ENCODE results near the gene F7. TPM values are rescaled to one million over a fixed set of nuclear protein-coding genes. Genes with fewer than 3 reads are reported as not detected.

Gene F7
- total RNA-seq, 1 experiment from 2014 or later, result 0.26 TPM

GRCh38 chr13:113119166-113119821, 13.7 kb downstream of the F7 start:
- POLR2A ChIA-PET, result no interaction called here
- CTCF ChIA-PET, result interaction anchor here (0.7 to 1.2 kb wide), 2 partner anchors 29 to 90 kb away, joined by 3 read pairs; no protein-coding TSS in a partner anchor
- no peak for DNase-seq (ENCODE audit: low spot score)
- Mint-ChIP-seq H3K27ac (no peak overlapping the region), H3K27me3 (ENCODE audit: low read depth) (peaks cover 3% of the 10 kb centered on the region), H3K9me3 (peaks cover 3% of the 10 kb centered on the region), H3K36me3 (0 out of 2 replicates have a peak, but pooled peaks cover 2% of the 10 kb centered on the region), H3K4me3 (no peak overlapping the region), H3K4me1 (peaks cover 9% of the 10 kb centered on the region)
- TF ChIP-seq FOXP4 (CRISPR knock-in tag; IDR thresholded peaks at IDR 0.05), result no peak
- TF ChIP-seq E2F5 (CRISPR knock-in tag; IDR thresholded peaks at IDR 0.05), result no peak
- TF ChIP-seq AFF4 (CRISPR knock-in tag; IDR thresholded peaks at IDR 0.05; ENCODE audit: borderline replicate concordance), result no peak
- TF ChIP-seq ZNF263 (CRISPR knock-in tag; IDR thresholded peaks at IDR 0.05; ENCODE audit: low read depth), result no peak
- TF ChIP-seq ARID4B (CRISPR knock-in tag; IDR thresholded peaks at IDR 0.05; ENCODE audit: borderline replicate concordance), result no peak
- no peak for TF ChIP-seq NFE2L1 (CRISPR knock-in tag; IDR thresholded peaks at IDR 0.05)
- no peak for TF ChIP-seq ZNF121 (CRISPR knock-in tag; IDR thresholded peaks at IDR 0.05)
- no peak for TF ChIP-seq ZNF532 (CRISPR knock-in tag; IDR thresholded peaks at IDR 0.05; ENCODE audit: borderline replicate concordance)
- no peak for TF ChIP-seq ZNF138 (CRISPR knock-in tag; conservative IDR thresholded peaks at IDR 0.05)
- TF ChIP-seq HMGXB4 (CRISPR knock-in tag; IDR thresholded peaks at IDR 0.05), result no peak
- no peak for TF ChIP-seq OVOL2 (CRISPR knock-in tag; IDR thresholded peaks at IDR 0.05; ENCODE audit: borderline replicate concordance)
- TF ChIP-seq GABPB1 (CRISPR knock-in tag; IDR thresholded peaks at IDR 0.05), result no peak
- no peak for TF ChIP-seq MYBL2 (CRISPR knock-in tag; IDR thresholded peaks at IDR 0.05)
- TF ChIP-seq FOXP1 (CRISPR knock-in tag; IDR thresholded peaks at IDR 0.05; ENCODE audit: borderline replicate concordance), result no peak
- TF ChIP-seq ZNF512 (CRISPR knock-in tag; IDR thresholded peaks at IDR 0.05; ENCODE audit: borderline replicate concordance), result no peak
- TF ChIP-seq CREB1 (CRISPR knock-in tag; IDR thresholded peaks at IDR 0.05), result no peak
- TF ChIP-seq TEAD1 (CRISPR knock-in tag; IDR thresholded peaks at IDR 0.05), result no peak
- ATAC-seq, result no peak

Measured in WTC11 (cell line).